Ascending aorta (tissue), 2 donors: ENCODE results near the gene AP3B1. TPM values are rescaled to one million over a fixed set of nuclear protein-coding genes. Genes with fewer than 3 reads are reported as not detected.

Experiments used
- DNase-seq, 2 donors: peaks; one replicate each; pipeline ENCODE4 v3.0.0-alpha.2; 2019; ENCODE audit warnings: low spot score in 2 of 2
- H3K27ac ChIP-seq, 2 donors: fragments of 200-600 bp; sonication (generic); one replicate each; pipeline ENCODE4 v1.5.1; 2016 to 2017; ENCODE audit warnings: mild to moderate bottlenecking in 1 of 2
- H3K27me3 ChIP-seq: fragments of 200-600 bp; sonication (generic); one replicate; pipeline ENCODE4 v1.5.1; 2017
- H3K36me3 ChIP-seq, 2 donors: fragments of 200-600 bp; sonication (generic); one replicate each; pipeline ENCODE4 v1.5.1; 2016
- H3K4me1 ChIP-seq, 2 donors: fragments of 200-600 bp; sonication (generic); one replicate each; pipeline ENCODE4 v1.5.1; 2016 to 2017; ENCODE audit warnings: mild to moderate bottlenecking in 1 of 2
- H3K4me3 ChIP-seq, 2 donors: fragments of 200-600 bp; sonication (generic); one replicate each; pipeline ENCODE4 v1.5.1; 2016 to 2017; ENCODE audit warnings: mild to moderate bottlenecking in 1 of 2
- H3K9me3 ChIP-seq, 2 donors: fragments of 200-600 bp; sonication (generic); one replicate each; pipeline ENCODE4 v1.5.1; 2016
- CTCF ChIP-seq, 3 experiments: fragments of 200-600 bp in 2 of 3; fragments of 450-650 bp in 1 of 3; sonication (generic) in 2 of 3; IDR thresholded peaks; one replicate each; pipeline ENCODE4 v1.5.1; 2016 to 2019; ENCODE audit warnings: antibody characterized with exemption in 3 of 3, mild to moderate bottlenecking in 1 of 3, moderate library complexity in 1 of 3
- intact Hi-C: fragments of 100-400 bp; cut with DNase I; formaldehyde crosslinking; loops from one replicate; pipeline ENCODE4 v1.15.1; 2023
- total RNA-seq: library from RNA; depleted of rRNA; stranded (reverse); fragments of >200 nt; gene quantifications from one replicate; pipeline ENCODE4 v1.1.0, GENCODE V29; 2016

AP3B1 gene
- total RNA-seq, 1 donor from 2014 or later: 37.3 TPM

GRCh38 chr5:78271766-78272165 is 22.7 kb downstream of the AP3B1 start:
- Histone ChIP-seq H3K27ac (no peak overlapping the region), H3K9me3 (no peaks in the 10 kb centered on the region), H3K4me3 (no peak overlapping the region), H3K36me3 (no peaks in the 10 kb centered on the region), H3K27me3 (no peaks in the 10 kb centered on the region), H3K4me1 (peaks cover 0 to 10% of the 10 kb centered on the region in 2 donors)
- DNase-seq: no peak
- TF ChIP-seq CTCF (IDR thresholded peaks at IDR 0.05): no peak
- intact Hi-C loops: no loop called here

GRCh38 chr5:78269088-78269703 is 25.3 kb downstream of the AP3B1 start:
- H3K27me3 ChIP-seq: no peaks in the 10 kb centered on the region
- peaks cover 6 to 15% of the 10 kb centered on the region in 2 donors for H3K36me3 ChIP-seq
- no peak for DNase-seq
- H3K4me3 ChIP-seq: no peak overlapping the region
- intact Hi-C loops: no loop called here
- H3K9me3 ChIP-seq: no peaks in the 10 kb centered on the region
- TF ChIP-seq CTCF (IDR thresholded peaks at IDR 0.05): peak in 2 of 3 experiments; percentile 17 to 44
- H3K27ac ChIP-seq: no peak overlapping the region
- peaks cover 0 to 6% of the 10 kb centered on the region in 2 donors for H3K4me1 ChIP-seq

GRCh38 chr5:78268356-78268755 is 26.1 kb downstream of the AP3B1 start:
- no peak for TF ChIP-seq CTCF (IDR thresholded peaks at IDR 0.05)
- intact Hi-C loops: no loop called here
- no peak overlapping the region for H3K4me3 ChIP-seq
- no peak overlapping the region for H3K27ac ChIP-seq
- no peaks in the 10 kb centered on the region for H3K4me1 ChIP-seq
- peaks cover 6 to 17% of the 10 kb centered on the region in 2 donors for H3K36me3 ChIP-seq
- H3K9me3 ChIP-seq: no peaks in the 10 kb centered on the region
- no peaks in the 10 kb centered on the region for H3K27me3 ChIP-seq
- no peak for DNase-seq

GRCh38 chr5:78265163-78265562 is 29.3 kb downstream of the AP3B1 start:
- Histone ChIP-seq H3K4me3 (no peak overlapping the region), H3K9me3 (no peaks in the 10 kb centered on the region), H3K27me3 (no peaks in the 10 kb centered on the region), H3K36me3 (peaks cover 6 to 19% of the 10 kb centered on the region in 2 donors), H3K4me1 (no peaks in the 10 kb centered on the region), H3K27ac (no peak overlapping the region)
- no peak for DNase-seq
- TF ChIP-seq CTCF (IDR thresholded peaks at IDR 0.05): no peak
- intact Hi-C loops: no loop called here

GRCh38 chr5:78264600-78264999 is 29.9 kb downstream of the AP3B1 start:
- TF ChIP-seq CTCF (IDR thresholded peaks at IDR 0.05): no peak
- Histone ChIP-seq H3K27ac (no peak overlapping the region), H3K4me3 (no peak overlapping the region), H3K4me1 (no peaks in the 10 kb centered on the region), H3K36me3 (peaks cover 6 to 21% of the 10 kb centered on the region in 2 donors), H3K9me3 (no peaks in the 10 kb centered on the region), H3K27me3 (no peaks in the 10 kb centered on the region)
- intact Hi-C loops: no loop called here
- no peak for DNase-seq

- Histone ChIP-seq H3K4me1 (no peaks in the 10 kb centered on the region), H3K27ac (no peak overlapping the region), H3K36me3 (peaks cover 5 to 20% of the 10 kb centered on the region in 2 donors), H3K27me3 (no peaks in the 10 kb centered on the region), H3K9me3 (peaks cover 0 to 6% of the 10 kb centered on the region in 2 donors), H3K4me3 (no peak overlapping the region)
- intact Hi-C loops: no loop called here
- no peak for TF ChIP-seq CTCF (IDR thresholded peaks at IDR 0.05)
- DNase-seq: no peak
Measured at GRCh38 chr5:78260771-78261170, 33.7 kb downstream of the AP3B1 start.
